ENCODE data around the gene MBD3L2. TPM values are rescaled to one million over a fixed set of nuclear protein-coding genes. Genes with fewer than 3 reads are reported as not detected.
"Not testable (repeated sequence)": the region's sequence is repeated elsewhere in the genome, so short reads cannot be mapped to it uniquely, and the experiment has no call there.

MBD3L2 gene
- total RNA-seq, 1 donor from 2014 or later = not detected

DNA sequence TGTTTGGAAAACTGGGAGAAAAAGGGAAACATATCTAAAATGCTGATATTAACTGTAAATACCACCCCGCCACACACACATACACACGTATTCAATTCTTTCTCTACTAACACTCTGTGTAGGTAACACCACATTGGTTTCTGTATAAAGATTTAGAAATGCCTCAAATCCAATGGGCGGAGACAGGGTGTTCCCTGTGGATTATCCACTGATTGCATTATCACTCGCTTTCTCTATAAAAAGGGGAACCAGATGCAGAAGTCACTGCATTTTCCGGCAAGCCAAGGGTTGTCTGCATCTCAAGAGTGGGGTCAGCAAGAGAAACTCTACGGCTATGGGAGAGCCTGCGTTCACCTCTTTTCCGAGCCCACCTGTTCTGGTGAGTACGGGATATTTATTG lies 18.8 kb upstream of the MBD3L2 start, which contains the start of gene MBD3L5:
MBD3L5 (plus strand) TSS at position 301 of the 400 bp plus-strand sequence; CDS start at position 335, 34 bp downstream.
- not testable (repeated sequence) for H3K36me3 ChIP-seq; H3K4me1 Mint-ChIP-seq; H3K9me3 ChIP-seq (ENCODE audit: low read depth); DNase-seq (ENCODE audit: low spot score); H3K4me3 ChIP-seq; H3K79me2 ChIP-seq (ENCODE audit: low read depth); H4K20me1 ChIP-seq (ENCODE audit: low read depth); H3F3A ChIP-seq (ENCODE audit: low read depth); H3K9me3 Mint-ChIP-seq; H3K4me3 Mint-ChIP-seq; H2AFZ ChIP-seq (replicated peaks); H3K27ac ChIP-seq; H3K27me3 ChIP-seq; H3K36me3 Mint-ChIP-seq; H3K9ac ChIP-seq; H3K4me1 ChIP-seq; H3K27me3 Mint-ChIP-seq (ENCODE audit: insufficient read depth, low read depth); H3K27ac Mint-ChIP-seq; H3K4me2 ChIP-seq

DNA sequence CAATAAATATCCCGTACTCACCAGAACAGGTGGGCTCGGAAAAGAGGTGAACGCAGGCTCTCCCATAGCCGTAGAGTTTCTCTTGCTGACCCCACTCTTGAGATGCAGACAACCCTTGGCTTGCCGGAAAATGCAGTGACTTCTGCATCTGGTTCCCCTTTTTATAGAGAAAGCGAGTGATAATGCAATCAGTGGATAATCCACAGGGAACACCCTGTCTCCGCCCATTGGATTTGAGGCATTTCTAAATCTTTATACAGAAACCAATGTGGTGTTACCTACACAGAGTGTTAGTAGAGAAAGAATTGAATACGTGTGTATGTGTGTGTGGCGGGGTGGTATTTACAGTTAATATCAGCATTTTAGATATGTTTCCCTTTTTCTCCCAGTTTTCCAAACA lies 9.0 kb upstream of the MBD3L2 start, which contains the start of gene MBD3L4:
MBD3L4 (minus strand) TSS at position 101 of the 400 bp plus-strand sequence; CDS start at position 66, 35 bp downstream.
- H3F3A ChIP-seq (ENCODE audit: low read depth); H3K27ac ChIP-seq; DNase-seq (ENCODE audit: low spot score); H3K9ac ChIP-seq; H3K27ac Mint-ChIP-seq; H3K27me3 Mint-ChIP-seq (ENCODE audit: insufficient read depth, low read depth); H3K4me2 ChIP-seq; H4K20me1 ChIP-seq (ENCODE audit: low read depth); H3K36me3 ChIP-seq; H3K27me3 ChIP-seq; H3K4me1 ChIP-seq; H3K4me1 Mint-ChIP-seq; H3K4me3 ChIP-seq; H3K36me3 Mint-ChIP-seq; H3K4me3 Mint-ChIP-seq; H3K9me3 ChIP-seq (ENCODE audit: low read depth); H3K9me3 Mint-ChIP-seq; H2AFZ ChIP-seq (replicated peaks); H3K79me2 ChIP-seq (ENCODE audit: low read depth): not testable (repeated sequence)

DNA sequence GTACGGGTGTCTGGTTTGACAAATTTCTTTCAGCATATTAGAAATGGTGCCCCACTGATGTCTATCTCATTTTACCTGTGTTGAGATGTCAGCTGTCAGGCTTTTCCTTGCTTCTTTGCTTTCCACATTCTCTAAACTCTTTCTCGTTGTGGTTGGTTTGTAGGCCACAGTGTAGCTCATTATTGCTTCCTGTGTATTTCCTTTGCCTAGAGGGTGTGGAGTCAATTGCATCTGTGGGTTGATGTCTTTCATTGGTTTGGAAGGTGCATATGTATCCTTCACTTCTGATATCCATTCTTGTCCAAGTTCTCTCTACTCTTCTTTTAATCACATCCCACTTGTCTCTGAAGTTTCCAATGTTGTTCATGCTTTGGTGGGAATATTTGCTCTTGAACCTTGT lies 7.6 kb upstream of the MBD3L2 start:
- H3K9me3 Mint-ChIP-seq; H3K27me3 ChIP-seq; H3K9ac ChIP-seq; H2AFZ ChIP-seq (replicated peaks); H4K20me1 ChIP-seq (ENCODE audit: low read depth); H3K4me3 ChIP-seq; H3K4me1 ChIP-seq; H3K4me2 ChIP-seq; H3K27ac Mint-ChIP-seq; H3K27me3 Mint-ChIP-seq (ENCODE audit: insufficient read depth, low read depth); H3K9me3 ChIP-seq (ENCODE audit: low read depth); H3F3A ChIP-seq (ENCODE audit: low read depth); H3K27ac ChIP-seq; DNase-seq (ENCODE audit: low spot score); H3K36me3 ChIP-seq; H3K79me2 ChIP-seq (ENCODE audit: low read depth); H3K36me3 Mint-ChIP-seq; H3K4me1 Mint-ChIP-seq; H3K4me3 Mint-ChIP-seq: not testable (repeated sequence)

DNA sequence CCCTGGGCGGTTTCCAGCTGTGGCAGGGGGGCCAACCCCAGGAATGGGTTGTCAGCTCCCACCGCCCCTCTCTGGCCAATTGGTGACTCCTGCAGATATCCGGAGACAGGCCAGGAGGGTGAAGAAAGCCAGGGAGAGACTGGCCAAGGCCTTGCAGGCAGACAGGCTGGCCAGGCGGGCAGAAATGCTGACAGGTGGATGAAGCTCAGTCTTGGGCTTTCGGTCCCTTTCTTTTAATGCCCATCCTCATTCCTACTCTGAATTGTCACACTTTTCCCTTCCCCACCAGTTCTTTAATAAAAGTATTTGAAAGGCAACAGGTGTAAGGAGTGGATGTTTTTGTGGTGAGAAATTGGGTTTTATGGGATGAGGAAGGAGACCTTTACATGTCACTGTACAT lies 2.3 kb downstream of the MBD3L2 start:
- DNase-seq (ENCODE audit: low spot score); H4K20me1 ChIP-seq (ENCODE audit: low read depth); H3K27ac Mint-ChIP-seq; H3K27me3 Mint-ChIP-seq (ENCODE audit: insufficient read depth, low read depth); H3K27ac ChIP-seq; H3K79me2 ChIP-seq (ENCODE audit: low read depth); H3K36me3 Mint-ChIP-seq; H3K36me3 ChIP-seq; H3K9ac ChIP-seq; H3K9me3 ChIP-seq (ENCODE audit: low read depth); H3K27me3 ChIP-seq; H3F3A ChIP-seq (ENCODE audit: low read depth); H3K4me2 ChIP-seq; H3K4me1 ChIP-seq; H3K4me3 ChIP-seq; H3K9me3 Mint-ChIP-seq; H3K4me1 Mint-ChIP-seq; H2AFZ ChIP-seq (replicated peaks); H3K4me3 Mint-ChIP-seq: not testable (repeated sequence)

DNA sequence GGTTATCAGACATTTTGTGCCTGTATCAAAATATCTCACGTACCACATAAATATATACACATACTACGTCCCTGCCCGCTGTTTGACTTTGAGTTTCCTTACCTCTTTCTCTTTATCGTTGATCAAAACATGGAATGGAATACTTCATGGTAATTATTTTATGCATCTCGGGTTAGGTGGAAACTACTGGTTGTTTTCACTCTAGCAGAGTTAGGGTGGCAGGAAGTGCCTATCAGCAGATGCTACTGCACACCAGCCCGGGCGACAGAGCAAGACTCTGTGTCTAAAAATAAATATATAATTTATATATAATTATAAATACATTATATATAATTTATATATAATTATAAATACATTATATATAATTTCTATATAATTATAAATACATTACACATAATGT lies 3.8 kb downstream of the MBD3L2 start:
- not testable (repeated sequence) for H3K4me3 ChIP-seq; H3K79me2 ChIP-seq (ENCODE audit: low read depth); H3K4me2 ChIP-seq; H3K27me3 Mint-ChIP-seq (ENCODE audit: insufficient read depth, low read depth); H3K9ac ChIP-seq; H3K27me3 ChIP-seq; H3K4me3 Mint-ChIP-seq; H3F3A ChIP-seq (ENCODE audit: low read depth); H3K36me3 Mint-ChIP-seq; DNase-seq (ENCODE audit: low spot score); H3K9me3 ChIP-seq (ENCODE audit: low read depth); H3K36me3 ChIP-seq; H4K20me1 ChIP-seq (ENCODE audit: low read depth); H3K4me1 ChIP-seq; H2AFZ ChIP-seq (replicated peaks); H3K27ac Mint-ChIP-seq; H3K27ac ChIP-seq; H3K9me3 Mint-ChIP-seq; H3K4me1 Mint-ChIP-seq

DNA sequence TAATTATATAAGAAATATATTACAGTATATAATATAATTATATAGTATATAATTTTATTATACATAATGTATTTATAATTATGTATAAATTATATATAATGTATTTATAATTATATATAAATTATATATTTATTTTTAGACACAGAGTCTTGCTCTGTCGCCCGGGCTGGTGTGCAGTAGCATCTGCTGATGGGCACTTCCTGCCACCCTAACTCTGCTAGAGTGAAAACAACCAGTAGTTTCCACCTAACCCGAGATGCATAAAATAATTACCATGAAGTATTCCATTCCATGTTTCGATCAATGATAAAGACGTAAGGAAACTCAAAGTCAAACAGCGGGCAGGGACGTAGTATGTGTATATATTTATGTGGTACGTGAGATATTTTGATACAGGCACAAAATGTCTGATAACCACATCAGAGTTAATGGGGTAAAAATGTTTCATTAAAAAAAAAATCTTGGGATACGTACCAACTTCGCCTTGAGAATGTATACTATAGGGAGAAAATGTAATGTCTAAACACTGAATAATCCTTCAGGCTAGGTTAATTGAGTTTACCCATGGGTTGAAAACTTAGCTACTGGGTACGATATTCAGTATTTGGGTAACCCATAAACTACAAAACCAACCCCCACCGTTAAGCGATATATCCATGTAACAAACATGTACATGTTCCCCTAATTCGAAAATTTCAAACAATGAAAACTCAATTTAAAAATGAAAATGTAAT lies 5.7 kb downstream of the MBD3L2 start:
- H3K9ac ChIP-seq, H3K4me2 ChIP-seq, H3K4me3 Mint-ChIP-seq: not testable (repeated sequence)

DNA sequence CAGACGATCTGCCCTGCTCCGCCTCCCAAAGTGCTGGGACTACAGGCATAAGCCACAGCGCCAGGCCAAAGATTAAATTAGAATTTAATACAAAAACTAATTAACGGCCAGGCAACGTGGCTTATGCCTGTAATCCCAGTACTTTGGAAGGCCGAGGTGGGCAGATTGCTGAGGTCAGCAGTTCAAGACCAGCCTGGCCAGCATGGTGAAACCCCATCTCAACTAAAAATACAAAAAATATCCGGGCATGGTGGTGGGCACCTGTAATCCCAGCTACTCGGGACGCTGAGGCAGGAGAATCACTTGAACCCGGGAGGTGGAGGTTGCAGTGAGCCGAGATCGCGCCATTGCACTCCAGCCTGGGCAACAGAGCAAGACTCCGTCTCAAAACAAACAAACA lies 6.6 kb downstream of the MBD3L2 start:
- not testable (repeated sequence) for H3K9ac ChIP-seq; H2AFZ ChIP-seq (replicated peaks); H3K9me3 Mint-ChIP-seq; H3K27ac ChIP-seq; H3K4me3 Mint-ChIP-seq; H3F3A ChIP-seq (ENCODE audit: low read depth); H3K27me3 ChIP-seq; H3K79me2 ChIP-seq (ENCODE audit: low read depth); H3K4me1 Mint-ChIP-seq; H3K4me2 ChIP-seq; H3K27ac Mint-ChIP-seq; H3K36me3 ChIP-seq; H3K36me3 Mint-ChIP-seq; H3K27me3 Mint-ChIP-seq (ENCODE audit: insufficient read depth, low read depth); H3K4me3 ChIP-seq; H4K20me1 ChIP-seq (ENCODE audit: low read depth); H3K9me3 ChIP-seq (ENCODE audit: low read depth); H3K4me1 ChIP-seq; DNase-seq (ENCODE audit: low spot score)

More for the DNA sequence above, 5.7 kb downstream of the MBD3L2 start:
- H3K27ac ChIP-seq; H3K9me3 Mint-ChIP-seq; H3K9me3 ChIP-seq (ENCODE audit: low read depth); H3K4me1 ChIP-seq; H3K36me3 Mint-ChIP-seq; H3K4me1 Mint-ChIP-seq; H3K4me3 ChIP-seq; DNase-seq (ENCODE audit: low spot score); H3K27me3 ChIP-seq; H3K27me3 Mint-ChIP-seq (ENCODE audit: insufficient read depth, low read depth); H3K27ac Mint-ChIP-seq; H3K36me3 ChIP-seq; H3F3A ChIP-seq (ENCODE audit: low read depth); H3K79me2 ChIP-seq (ENCODE audit: low read depth); H4K20me1 ChIP-seq (ENCODE audit: low read depth); H2AFZ ChIP-seq (replicated peaks): not testable (repeated sequence)

DNA sequence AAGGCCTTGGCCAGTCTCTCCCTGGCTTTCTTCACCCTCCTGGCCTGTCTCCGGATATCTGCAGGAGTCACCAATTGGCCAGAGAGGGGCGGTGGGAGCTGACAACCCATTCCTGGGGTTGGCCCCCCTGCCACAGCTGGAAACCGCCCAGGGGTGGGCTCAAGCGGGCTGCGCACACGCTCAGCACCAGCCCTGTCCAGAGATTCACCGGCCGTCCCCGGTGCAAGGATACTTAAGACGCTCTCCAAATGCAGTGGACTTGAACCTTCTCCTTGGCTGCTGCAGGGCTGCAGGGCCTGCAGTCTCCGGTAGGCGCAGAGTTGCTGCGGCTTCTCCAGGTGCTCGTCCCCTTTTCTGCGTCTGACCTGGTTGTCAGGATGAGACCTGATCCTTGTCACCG lies 7.2 kb downstream of the MBD3L2 start:
- not testable (repeated sequence) for H3K9ac ChIP-seq; H3F3A ChIP-seq (ENCODE audit: low read depth); H3K36me3 Mint-ChIP-seq; H3K4me1 Mint-ChIP-seq; H2AFZ ChIP-seq (replicated peaks); H3K36me3 ChIP-seq; H3K9me3 Mint-ChIP-seq; H3K27me3 Mint-ChIP-seq (ENCODE audit: insufficient read depth, low read depth); H4K20me1 ChIP-seq (ENCODE audit: low read depth); H3K9me3 ChIP-seq (ENCODE audit: low read depth); H3K79me2 ChIP-seq (ENCODE audit: low read depth); DNase-seq (ENCODE audit: low spot score); H3K27me3 ChIP-seq; H3K27ac ChIP-seq; H3K27ac Mint-ChIP-seq; H3K4me2 ChIP-seq; H3K4me3 Mint-ChIP-seq; H3K4me3 ChIP-seq; H3K4me1 ChIP-seq
